T-helper 2 cell treated with Interferon-gamma antibody and Interleukin-4, amounts not matched to agents 5 μg/mL and 100 μg/mL, for 36 hours (primary cell): ENCODE results near the gene GTF2E1.
A peak's percentile ranks its signal among the peaks of the same experiment; 100 is the strongest.
"Not testable (repeated sequence)": the region's sequence is repeated elsewhere in the genome, so short reads cannot be mapped to it uniquely, and the experiment has no call there.

ENCODE experiments used
- DNase-seq: peaks from one replicate; pipeline ENCODE4 v3.0.0; 2021; ENCODE audit warnings: low spot score
- H3K27ac Mint-ChIP-seq: one replicate; pipeline ENCODE4 v1.8.0; 2021; ENCODE audit warnings: mild to moderate bottlenecking, mixed read lengths
- H3K27me3 Mint-ChIP-seq: one replicate; pipeline ENCODE4 v1.8.0; 2021; ENCODE audit warnings: low read depth, mixed read lengths
- H3K36me3 Mint-ChIP-seq: one replicate; pipeline ENCODE4 v1.8.0; 2021; ENCODE audit warnings: low read depth, mixed read lengths
- H3K4me1 Mint-ChIP-seq: one replicate; pipeline ENCODE4 v1.8.0; 2021; ENCODE audit warnings: low read depth, mixed read lengths
- H3K4me3 Mint-ChIP-seq: one replicate; pipeline ENCODE4 v1.8.0; 2022; ENCODE audit warnings: mild to moderate bottlenecking, moderate library complexity, mixed read lengths
- H3K9me3 Mint-ChIP-seq: one replicate; pipeline ENCODE4 v1.8.0; 2021; ENCODE audit warnings: mixed read lengths

The GTF2E1 gene

DNA sequence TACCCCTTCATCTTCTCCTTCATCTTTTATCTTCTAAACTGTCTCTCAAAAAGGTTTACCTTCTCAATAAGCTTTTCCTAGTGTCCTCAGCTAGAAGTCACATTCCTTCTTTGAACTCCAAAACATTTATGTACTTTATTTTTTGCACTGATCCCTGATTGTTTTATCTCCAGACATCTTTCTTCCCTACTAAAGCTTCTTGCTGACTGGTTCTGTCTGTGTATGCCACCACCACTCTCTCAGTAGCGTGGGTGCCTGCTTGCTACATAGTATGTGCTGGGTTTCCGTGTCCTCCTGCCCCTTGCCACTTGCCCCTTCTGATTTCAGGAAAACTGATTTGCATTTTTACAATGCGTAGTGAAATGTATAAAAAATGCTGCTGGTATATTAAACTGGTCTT, 24.0 kb downstream of the GTF2E1 start:
- H3K4me3 Mint-ChIP-seq = no peak overlapping the region
- no peak for DNase-seq
- H3K27ac Mint-ChIP-seq = no peak overlapping the region
- H3K9me3 Mint-ChIP-seq = no peaks in the 10 kb centered on the region
- no peaks in the 10 kb centered on the region for H3K27me3 Mint-ChIP-seq
- peaks cover 7% of the 10 kb centered on the region for H3K36me3 Mint-ChIP-seq
- peaks cover 23% of the 10 kb centered on the region for H3K4me1 Mint-ChIP-seq

DNA sequence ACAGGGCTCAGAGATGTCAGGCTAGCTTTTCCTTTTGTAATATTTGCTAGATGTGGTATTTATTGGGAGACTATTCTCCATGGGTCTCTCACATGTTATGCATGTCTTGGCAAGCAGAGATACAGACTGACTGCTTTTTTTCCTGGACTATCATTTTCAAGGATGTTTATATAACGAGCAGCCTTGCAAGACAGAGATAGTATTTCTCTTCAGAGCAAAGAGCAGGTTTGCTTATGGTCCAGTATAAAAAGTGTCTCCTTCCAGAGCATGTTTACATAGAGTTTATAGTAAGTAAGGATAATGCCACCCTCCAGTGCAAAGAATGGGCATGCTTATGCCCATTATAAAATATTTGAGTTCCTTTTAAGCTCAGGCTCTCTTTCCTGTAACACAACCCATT, 24.6 kb downstream of the GTF2E1 start:
- H3K9me3 Mint-ChIP-seq = no peaks in the 10 kb centered on the region

DNA sequence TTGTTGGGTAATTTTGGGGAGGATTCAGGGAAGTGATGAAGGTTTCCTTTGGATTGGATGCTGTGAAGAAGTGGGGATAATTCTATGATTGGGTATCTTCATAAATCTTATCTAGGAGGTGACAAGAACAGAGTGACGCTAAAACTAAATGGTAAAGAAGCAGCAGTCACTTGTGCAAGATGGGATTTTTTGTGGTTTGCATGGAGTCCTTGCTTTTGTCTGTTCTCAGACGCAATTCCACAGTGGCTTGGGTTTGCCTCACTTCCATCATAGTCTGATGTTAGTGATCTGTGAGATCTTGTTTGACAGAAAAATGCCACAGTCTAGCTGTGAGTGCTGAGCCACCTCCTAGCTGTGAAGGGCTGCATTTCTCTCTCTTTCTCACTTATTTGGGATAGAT, 26.9 kb downstream of the GTF2E1 start:
- Mint-ChIP-seq H3K27me3 (no peaks in the 10 kb centered on the region), H3K36me3 (peaks cover 14% of the 10 kb centered on the region), H3K27ac (no peak overlapping the region), H3K4me1 (peaks cover 18% of the 10 kb centered on the region), H3K4me3 (no peak overlapping the region), H3K9me3 (no peaks in the 10 kb centered on the region)
- no peak for DNase-seq

More for the DNA sequence above, 24.6 kb downstream of the GTF2E1 start:
- no peak overlapping the region for H3K4me3 Mint-ChIP-seq
- H3K27ac Mint-ChIP-seq = no peak overlapping the region
- no peaks in the 10 kb centered on the region for H3K27me3 Mint-ChIP-seq
- peaks cover 22% of the 10 kb centered on the region for H3K4me1 Mint-ChIP-seq
- peaks cover 10% of the 10 kb centered on the region for H3K36me3 Mint-ChIP-seq
- DNase-seq = no peak

DNA sequence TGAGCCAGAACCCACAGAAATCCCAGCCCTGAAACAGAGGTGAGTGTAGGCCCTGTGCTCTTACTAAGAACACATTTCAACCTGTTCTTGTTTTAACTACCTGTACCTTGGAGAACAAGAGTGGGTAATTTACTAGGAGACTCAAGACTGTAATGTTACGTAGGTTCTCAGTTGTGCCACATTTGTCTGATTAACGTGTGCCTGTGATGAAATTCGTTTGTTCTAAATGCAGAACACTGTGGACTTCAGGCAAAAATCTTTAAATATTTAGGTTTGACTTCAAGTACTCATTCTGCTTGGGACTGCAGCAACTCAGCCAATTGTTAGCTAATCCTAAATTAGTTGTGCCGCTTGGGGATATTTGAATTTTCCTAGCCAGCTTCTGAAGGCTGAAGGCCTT, 28.3 kb downstream of the GTF2E1 start:
- Mint-ChIP-seq H3K36me3 (peaks cover 14% of the 10 kb centered on the region), H3K27me3 (no peaks in the 10 kb centered on the region), H3K4me3 (no peak overlapping the region), H3K9me3 (no peaks in the 10 kb centered on the region), H3K27ac (no peak overlapping the region), H3K4me1 (peaks cover 13% of the 10 kb centered on the region)
- DNase-seq = no peak

DNA sequence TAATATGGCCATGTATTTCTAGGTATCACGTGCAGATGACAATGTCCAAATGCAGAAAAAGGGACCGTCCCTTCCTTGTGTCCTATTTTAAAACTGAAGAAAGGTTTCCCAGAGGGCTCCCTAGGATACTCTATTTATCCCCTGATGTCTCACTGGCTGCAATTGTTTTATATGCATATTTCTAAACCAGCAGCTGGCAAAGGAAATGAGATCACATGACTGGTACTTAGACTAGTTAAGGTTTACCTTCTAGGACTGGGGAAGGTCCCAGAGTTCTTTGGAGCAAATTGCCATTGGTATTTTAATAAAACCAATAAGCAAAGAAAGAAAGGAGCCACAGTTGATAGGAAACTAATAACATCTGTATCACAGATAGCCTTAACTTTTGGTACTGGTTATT, 29.5 kb downstream of the GTF2E1 start:
- no peak for DNase-seq
- Mint-ChIP-seq H3K27me3 (no peaks in the 10 kb centered on the region), H3K36me3 (peaks cover 17% of the 10 kb centered on the region), H3K4me1 (peaks cover 9% of the 10 kb centered on the region), H3K27ac (no peak overlapping the region), H3K4me3 (no peak overlapping the region), H3K9me3 (no peaks in the 10 kb centered on the region)

DNA sequence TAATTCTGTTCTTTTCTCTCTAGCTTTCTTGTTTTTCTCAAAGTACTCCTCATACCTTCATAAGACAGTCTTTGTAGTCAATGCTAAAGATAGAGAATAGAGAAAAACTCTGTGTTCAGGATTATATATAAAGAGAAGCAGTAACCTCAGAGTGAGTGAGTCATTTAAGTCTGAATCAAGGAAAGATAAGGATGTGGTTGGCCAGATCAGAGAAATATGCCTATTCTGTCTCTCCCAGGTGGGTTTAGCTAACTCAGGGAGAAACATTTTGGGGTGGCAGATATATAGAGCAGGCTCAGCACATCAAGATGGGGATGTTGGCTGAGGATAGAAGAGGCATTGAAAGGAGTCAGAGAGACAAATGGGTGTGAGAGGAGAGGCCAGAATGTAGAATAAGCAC, 31.4 kb downstream of the GTF2E1 start:
- no peak overlapping the region for H3K4me3 Mint-ChIP-seq
- DNase-seq = peak; percentile 17
- no peaks in the 10 kb centered on the region for H3K9me3 Mint-ChIP-seq
- peaks cover 9% of the 10 kb centered on the region for H3K4me1 Mint-ChIP-seq
- no peaks in the 10 kb centered on the region for H3K27me3 Mint-ChIP-seq
- H3K27ac Mint-ChIP-seq = no peak overlapping the region
- peaks cover 21% of the 10 kb centered on the region for H3K36me3 Mint-ChIP-seq

DNA sequence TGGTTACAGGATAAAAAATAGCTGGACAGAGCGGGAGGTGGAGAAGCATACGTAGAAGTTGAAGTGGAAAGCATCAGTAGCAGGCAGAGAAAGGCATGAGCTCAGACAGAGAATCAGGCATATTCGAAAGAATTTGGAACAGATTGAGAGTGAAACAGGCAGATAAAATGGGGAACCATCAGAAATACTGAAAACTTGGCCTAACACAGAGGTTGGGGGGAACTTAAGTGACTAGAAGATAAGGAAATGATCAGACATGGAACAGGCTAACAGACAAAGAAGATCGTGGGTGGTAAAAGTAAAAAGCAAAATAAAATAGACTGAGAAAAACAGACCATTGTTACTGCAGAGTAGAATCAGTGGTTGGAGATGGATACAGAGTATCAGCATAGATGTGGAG, 32.9 kb downstream of the GTF2E1 start:
- Mint-ChIP-seq H3K4me1 (peaks cover 9% of the 10 kb centered on the region), H3K27ac (no peak overlapping the region), H3K4me3 (no peak overlapping the region), H3K9me3 (no peaks in the 10 kb centered on the region), H3K36me3 (peaks cover 18% of the 10 kb centered on the region), H3K27me3 (no peaks in the 10 kb centered on the region)
- no peak for DNase-seq

DNA sequence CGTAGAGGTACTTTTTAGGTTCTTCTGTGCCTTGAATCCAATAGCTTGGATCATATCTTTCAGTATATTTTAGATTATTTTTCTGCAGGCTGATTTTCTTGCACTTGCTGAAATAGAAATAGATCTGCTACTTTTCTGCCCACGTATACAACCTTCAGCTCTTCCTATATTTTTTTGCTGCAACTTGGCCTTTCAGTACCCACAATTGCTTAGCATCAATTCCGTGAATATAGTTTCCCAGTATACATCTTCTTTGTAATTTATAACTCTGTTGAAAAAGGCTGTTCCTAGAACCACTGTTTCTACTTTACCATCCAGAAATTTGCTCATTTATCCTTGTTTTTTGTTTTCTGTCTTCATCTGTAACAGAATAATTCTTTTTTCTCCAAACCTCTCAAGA, 36.2 kb downstream of the GTF2E1 start:
- DNase-seq = no peak
- Mint-ChIP-seq H3K36me3 (peaks cover 22% of the 10 kb centered on the region), H3K27ac (no peak overlapping the region), H3K4me1 (peaks cover 2% of the 10 kb centered on the region), H3K4me3 (no peak overlapping the region), H3K27me3 (no peaks in the 10 kb centered on the region), H3K9me3 (no peaks in the 10 kb centered on the region)

DNA sequence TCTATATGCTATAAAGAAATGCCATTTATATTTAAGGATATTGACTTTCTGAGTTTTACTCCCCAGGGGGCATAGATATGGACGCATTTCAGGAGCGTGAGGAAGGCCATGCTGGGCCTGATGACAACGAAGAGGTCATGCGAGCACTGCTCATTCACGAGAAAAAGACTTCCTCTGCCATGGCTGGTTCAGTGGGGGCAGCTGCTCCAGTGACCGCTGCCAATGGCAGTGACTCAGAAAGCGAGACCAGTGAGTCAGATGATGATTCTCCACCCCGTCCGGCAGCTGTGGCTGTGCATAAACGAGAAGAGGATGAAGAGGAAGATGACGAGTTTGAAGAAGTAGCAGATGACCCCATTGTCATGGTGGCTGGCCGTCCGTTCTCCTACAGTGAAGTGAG, 38.4 kb downstream of the GTF2E1 start:
- DNase-seq = no peak
- Mint-ChIP-seq H3K36me3 (peaks cover 22% of the 10 kb centered on the region), H3K9me3 (no peaks in the 10 kb centered on the region), H3K27ac (no peak overlapping the region), H3K4me1 (peaks cover 2% of the 10 kb centered on the region), H3K27me3 (no peaks in the 10 kb centered on the region), H3K4me3 (no peak overlapping the region)

DNA sequence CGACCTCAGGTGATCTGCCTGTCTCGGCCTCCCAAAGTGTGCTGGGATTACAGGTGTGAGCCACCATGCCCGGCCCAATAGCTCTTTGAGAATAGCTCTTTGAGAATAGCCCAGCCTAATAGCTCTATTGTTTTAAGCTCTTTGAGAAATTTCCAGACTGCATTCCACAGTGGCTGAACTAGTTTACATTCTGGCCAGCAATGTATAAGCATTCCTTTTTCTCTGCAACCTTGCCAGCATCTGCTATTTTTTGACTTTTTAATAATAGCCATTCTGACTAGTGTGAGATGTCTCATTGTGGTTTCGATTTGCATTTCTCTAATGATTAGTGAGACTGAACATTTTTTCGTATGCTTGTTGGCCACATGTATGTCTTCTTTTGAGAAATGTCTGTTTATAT, 43.3 kb downstream of the GTF2E1 start:
- H3K36me3 Mint-ChIP-seq = peaks cover 15% of the 10 kb centered on the region
- H3K4me1 Mint-ChIP-seq, H3K4me3 Mint-ChIP-seq, DNase-seq, H3K27me3 Mint-ChIP-seq, H3K27ac Mint-ChIP-seq, H3K9me3 Mint-ChIP-seq: not testable (repeated sequence)

DNA sequence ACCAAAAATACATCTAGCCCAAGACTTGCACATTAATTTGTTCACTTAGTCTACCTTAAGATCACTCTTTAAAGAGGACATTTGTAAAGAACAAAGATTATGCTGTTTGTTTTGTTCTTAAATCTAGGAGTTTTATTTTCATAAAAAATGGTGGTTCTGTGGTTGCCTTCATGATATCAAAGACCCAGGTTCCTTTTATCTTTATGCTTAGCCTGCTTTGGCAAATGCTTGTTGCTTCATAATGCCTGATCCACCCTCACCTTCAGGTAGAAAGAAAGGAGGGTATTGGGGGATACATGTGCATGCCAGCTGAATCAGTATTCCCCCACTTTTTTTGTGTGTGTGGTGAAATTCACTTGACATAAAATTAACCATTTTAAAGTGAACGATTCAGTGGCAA, 48.5 kb downstream of the GTF2E1 start:
- H3K4me1 Mint-ChIP-seq = no peaks in the 10 kb centered on the region
- H3K4me3 Mint-ChIP-seq = no peak overlapping the region
- no peaks in the 10 kb centered on the region for H3K9me3 Mint-ChIP-seq
- DNase-seq = no peak
- H3K27me3 Mint-ChIP-seq = peaks cover 2% of the 10 kb centered on the region
- H3K27ac Mint-ChIP-seq = no peak overlapping the region
- no peaks in the 10 kb centered on the region for H3K36me3 Mint-ChIP-seq

DNA sequence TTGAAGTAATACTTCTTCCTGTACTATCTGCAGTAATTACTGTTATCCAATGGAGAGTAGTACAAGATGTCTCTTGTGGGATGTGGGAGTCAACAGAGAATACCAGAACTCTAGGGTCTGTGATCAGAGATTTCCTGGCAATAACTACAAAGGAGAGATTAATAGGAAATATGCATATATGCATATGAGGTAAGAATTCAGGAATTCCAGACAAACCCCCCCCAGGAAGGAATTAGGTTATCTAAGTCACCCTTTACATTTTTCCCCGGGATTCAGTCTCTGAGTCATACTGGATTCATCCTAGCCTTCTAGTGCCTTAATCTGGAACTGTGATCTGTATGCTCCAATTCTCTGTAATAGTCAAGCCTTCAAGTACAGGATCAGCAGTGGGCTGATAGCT, 49.4 kb downstream of the GTF2E1 start:
- Mint-ChIP-seq H3K27ac (no peak overlapping the region), H3K4me3 (no peak overlapping the region), H3K27me3 (peaks cover 4% of the 10 kb centered on the region), H3K36me3 (no peaks in the 10 kb centered on the region), H3K9me3 (no peaks in the 10 kb centered on the region), H3K4me1 (no peaks in the 10 kb centered on the region)
- no peak for DNase-seq

DNA sequence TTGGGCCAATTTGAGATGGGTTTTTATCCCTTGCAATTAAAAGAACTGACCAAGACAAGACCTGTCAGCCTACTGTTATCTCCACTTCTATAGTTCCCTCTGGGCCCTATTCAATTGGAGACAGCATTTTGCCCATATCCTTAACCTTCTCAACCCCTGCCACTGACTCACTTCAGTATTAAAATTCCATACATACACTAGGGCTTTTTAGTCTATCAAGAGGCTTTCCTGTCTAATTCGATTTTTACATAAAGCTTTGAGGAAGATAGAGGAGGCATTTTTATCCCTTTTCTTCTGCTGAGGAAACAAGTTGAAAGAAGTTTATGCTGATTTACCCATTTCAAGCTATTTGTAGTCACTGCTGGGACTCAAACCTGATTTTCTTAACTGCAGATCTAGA, 51.1 kb downstream of the GTF2E1 start:
- H3K27ac Mint-ChIP-seq = no peak overlapping the region
- DNase-seq = no peak
- H3K27me3 Mint-ChIP-seq = peaks cover 4% of the 10 kb centered on the region
- H3K36me3 Mint-ChIP-seq = no peaks in the 10 kb centered on the region
- H3K9me3 Mint-ChIP-seq = no peaks in the 10 kb centered on the region
- H3K4me1 Mint-ChIP-seq = no peaks in the 10 kb centered on the region
- no peak overlapping the region for H3K4me3 Mint-ChIP-seq

DNA sequence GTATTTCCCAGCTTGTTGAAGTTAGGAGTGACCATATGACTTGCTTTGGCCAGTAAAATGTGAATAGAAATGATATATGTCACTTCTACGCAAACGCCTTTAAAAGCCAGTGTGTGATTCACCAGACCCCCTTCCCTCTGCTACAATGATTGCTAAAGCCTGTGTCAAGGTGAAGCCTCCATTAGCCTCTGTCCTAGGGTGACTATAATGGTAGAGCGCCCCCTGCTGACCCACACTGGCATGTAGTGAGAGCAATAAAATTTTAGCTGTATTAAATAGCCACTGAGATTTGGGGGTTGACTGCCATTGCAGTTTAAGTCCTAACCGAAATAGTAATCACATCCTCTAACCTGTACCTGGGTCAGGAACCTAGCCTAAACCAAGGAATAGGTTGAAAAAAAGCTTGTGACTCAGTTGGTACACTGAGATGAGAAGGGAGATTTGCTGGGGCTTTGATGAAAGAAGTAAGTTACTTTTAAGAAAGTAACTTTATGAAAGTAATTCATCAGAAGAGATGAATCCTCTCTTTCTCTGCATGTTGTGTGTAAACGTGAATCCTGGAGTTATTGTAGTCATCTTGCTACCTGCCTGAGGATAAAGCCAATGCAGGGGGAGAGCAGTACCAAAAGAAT, 52.6 kb downstream of the GTF2E1 start:
- Mint-ChIP-seq H3K27me3 (peaks cover 4% of the 10 kb centered on the region), H3K9me3 (no peaks in the 10 kb centered on the region)

DNA sequence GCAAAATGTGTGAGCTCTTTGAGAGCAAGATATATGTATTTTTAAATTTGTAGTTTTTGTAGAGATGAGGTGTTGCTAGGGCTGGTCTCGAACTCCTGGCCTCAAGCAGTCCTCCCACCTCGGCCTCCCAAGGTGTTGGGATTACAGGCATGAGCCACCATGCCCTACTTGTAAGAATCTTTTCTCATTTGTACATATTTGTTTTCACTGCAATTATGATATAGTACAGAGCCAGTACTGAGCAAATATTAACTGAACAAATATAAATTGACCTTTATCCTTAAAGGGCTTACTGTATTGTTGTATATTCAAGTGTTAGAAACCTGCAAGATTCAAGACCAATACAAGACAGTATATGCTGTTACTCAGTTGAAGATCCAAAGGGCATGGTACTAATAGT, 53.4 kb downstream of the GTF2E1 start:
- no peaks in the 10 kb centered on the region for H3K4me1 Mint-ChIP-seq
- no peaks in the 10 kb centered on the region for H3K36me3 Mint-ChIP-seq
- H3K27ac Mint-ChIP-seq = no peak overlapping the region
- no peak overlapping the region for H3K4me3 Mint-ChIP-seq
- H3K27me3 Mint-ChIP-seq = peaks cover 4% of the 10 kb centered on the region
- H3K9me3 Mint-ChIP-seq = no peaks in the 10 kb centered on the region
- DNase-seq = no peak

More for the DNA sequence above, 52.6 kb downstream of the GTF2E1 start:
- Mint-ChIP-seq H3K4me1 (no peaks in the 10 kb centered on the region), H3K36me3 (no peaks in the 10 kb centered on the region), H3K4me3 (no peak overlapping the region), H3K27ac (no peak overlapping the region)
- peak; percentile 64 for DNase-seq
